Measurements from ENCODE around the gene OR51B6.
"Not testable (repeated sequence)": the region's sequence is repeated elsewhere in the genome, so short reads cannot be mapped to it uniquely, and the experiment has no call there.

The OR51B6 gene

GRCh38 chr11:5351208-5351607, at the start of gene OR51B6:
Gene OR51B6, plus strand, starts transcription at chr11:5351508. Its CDS starts 0 bp downstream, at chr11:5351508.
- no peak for DNase-seq

- DNase-seq: no peak
Measured at GRCh38 chr11:5301846-5302245, 49.5 kb upstream of the OR51B6 start, which contains the start of gene OR51B4. Gene OR51B4, minus strand, starts transcription at chr11:5301946. Its CDS starts 0 bp downstream, at chr11:5301946.

GRCh38 chr11:5303626-5304025, 47.7 kb upstream of the OR51B6 start:
- no peak for DNase-seq

- DNase-seq: no peak
Measured at GRCh38 chr11:5304046-5304445, 47.3 kb upstream of the OR51B6 start.

GRCh38 chr11:5307256-5308019, 43.9 kb upstream of the OR51B6 start:
- DNase-seq: no peak

- DNase-seq: no peak
Measured at GRCh38 chr11:5310423-5310822, 40.9 kb upstream of the OR51B6 start.

- not testable (repeated sequence) for DNase-seq
Measured at GRCh38 chr11:5313326-5314023, 37.8 kb upstream of the OR51B6 start.

GRCh38 chr11:5317292-5317691, 34.0 kb upstream of the OR51B6 start:
- DNase-seq: no peak

- DNase-seq: no peak
Measured at GRCh38 chr11:5324197-5324596, 27.1 kb upstream of the OR51B6 start, which contains the start of gene OR51B2. Gene OR51B2, minus strand, starts transcription at chr11:5324297. Its CDS starts 0 bp downstream, at chr11:5324297.

- DNase-seq: no peak
Measured at GRCh38 chr11:5335170-5335569, 16.1 kb upstream of the OR51B6 start.

- DNase-seq: no peak
Measured at GRCh38 chr11:5336331-5336730, 15.0 kb upstream of the OR51B6 start.

- DNase-seq: not testable (repeated sequence)
Measured at GRCh38 chr11:5337253-5337652, 14.1 kb upstream of the OR51B6 start.

- no peak for DNase-seq
Measured at GRCh38 chr11:5339771-5340322, 11.5 kb upstream of the OR51B6 start.

GRCh38 chr11:5343474-5344335, 7.6 kb upstream of the OR51B6 start, which contains the start of gene OR51B5:
Gene OR51B5, minus strand, starts transcription at chr11:5343524. Its CDS starts 0 bp downstream, at chr11:5343524.
- DNase-seq: no peak

- DNase-seq: no peak
Measured at GRCh38 chr11:5345831-5346230, 5.5 kb upstream of the OR51B6 start.

GRCh38 chr11:5348551-5349194, 2.6 kb upstream of the OR51B6 start:
- no peak for DNase-seq

- DNase-seq: no peak
Measured at GRCh38 chr11:5349550-5349949, 1.8 kb upstream of the OR51B6 start.

- DNase-seq: not testable (repeated sequence)
Measured at GRCh38 chr11:5356031-5356430, 4.7 kb downstream of the OR51B6 start.

- no peak for DNase-seq
Measured at GRCh38 chr11:5362017-5362625, 10.8 kb downstream of the OR51B6 start.

GRCh38 chr11:5363679-5364078, 12.4 kb downstream of the OR51B6 start:
- DNase-seq: no peak

GRCh38 chr11:5364214-5364613, 12.9 kb downstream of the OR51B6 start:
- DNase-seq: no peak

- not testable (repeated sequence) for DNase-seq
Measured at GRCh38 chr11:5366365-5366764, 15.1 kb downstream of the OR51B6 start.
